Measurements from ENCODE around the gene SPOUT1.

The SPOUT1 gene

GRCh38 chr9:128836509-128837145, 7.0 kb upstream of the SPOUT1 start:
- no peak for DNase-seq

- no peak for DNase-seq
Measured at GRCh38 chr9:128835246-128836210, 5.9 kb upstream of the SPOUT1 start.

GRCh38 chr9:128833696-128834095, 4.1 kb upstream of the SPOUT1 start:
- DNase-seq: no peak

GRCh38 chr9:128828719-128829452, 708 bp downstream of the SPOUT1 start:
- no peak for DNase-seq

GRCh38 chr9:128828267-128828666, 1.3 kb downstream of the SPOUT1 start:
- DNase-seq: no peak

GRCh38 chr9:128825923-128826700, 3.5 kb downstream of the SPOUT1 start:
- DNase-seq: no peak

GRCh38 chr9:128824911-128825310, 4.7 kb downstream of the SPOUT1 start:
- no peak for DNase-seq

- no peak for DNase-seq
Measured at GRCh38 chr9:128823903-128824406, 5.6 kb downstream of the SPOUT1 start.

- DNase-seq: no peak
Measured at GRCh38 chr9:128823362-128823902, 6.2 kb downstream of the SPOUT1 start.

GRCh38 chr9:128822407-128823042, 7.1 kb downstream of the SPOUT1 start:
- DNase-seq: no peak

- DNase-seq: no peak
Measured at GRCh38 chr9:128821584-128822406, 7.8 kb downstream of the SPOUT1 start.

- DNase-seq: no peak
Measured at GRCh38 chr9:128820665-128821583, 8.7 kb downstream of the SPOUT1 start.

GRCh38 chr9:128819716-128820664, 9.6 kb downstream of the SPOUT1 start:
- DNase-seq: no peak

- DNase-seq: peak; percentile 30
Measured at GRCh38 chr9:128818839-128819715, 10.5 kb downstream of the SPOUT1 start.

GRCh38 chr9:128818099-128818838, 11.3 kb downstream of the SPOUT1 start, which contains the start of gene ENDOG:
TSS of gene ENDOG (plus strand) at chr9:128818500. CDS start at chr9:128818685, 185 bp downstream.
- peak; percentile 96 for DNase-seq

- DNase-seq: no peak
Measured at GRCh38 chr9:128810873-128811272, 18.7 kb downstream of the SPOUT1 start.
